Measurements from ENCODE around the gene FXR1. TPM values are rescaled to one million over a fixed set of nuclear protein-coding genes. Genes with fewer than 3 reads are reported as not detected.

Gene FXR1
- total and polyA plus RNA-seq, 9 donors = 414 to 575 (median 492) TPM

Other genes starting within 250 kb of the FXR1 start
- not detected for gene CCDC39, start 233.2 kb upstream of the FXR1 start, total RNA-seq
- 1 to 10 TPM in 7 of 8 donors, under 1 TPM in 1; 0.59 to 4.6 (median 1.9) TPM for gene CCDC39, start 233.2 kb upstream of the FXR1 start, polyA plus RNA-seq (ENCODE audit: insufficient read depth in 1 of 8, insufficient read length in 8 of 8, low replicate concordance in 1 of 8)
- 34.7 TPM for gene DNAJC19, start 77.1 kb downstream of the FXR1 start, total RNA-seq
- 10 to 100 TPM; 34.2 to 40.5 (median 36.7) TPM for gene DNAJC19, start 77.1 kb downstream of the FXR1 start, polyA plus RNA-seq (ENCODE audit: insufficient read depth in 1 of 8, insufficient read length in 8 of 8, low replicate concordance in 1 of 8)